ENCODE results near the gene TP53AIP1.

- no peak for TF ChIP-seq E2F6 (IDR thresholded peaks at IDR 0.05)
- no peak for TF ChIP-seq NRF1 (IDR thresholded peaks at IDR 0.05; ENCODE audit: low read depth, low read length)
- TF ChIP-seq POLR2A (IDR thresholded peaks at IDR 0.05; ENCODE audit: control extremely low read depth in 1 of 2, low read depth in 2 of 2, low read length in 2 of 2) = no peak
- TF ChIP-seq ATF2 (IDR thresholded peaks at IDR 0.05; ENCODE audit: low read length) = no peak
- TF ChIP-seq CTCF (IDR thresholded peaks at IDR 0.05; ENCODE audit: control extremely low read depth in 1 of 3, insufficient read depth in 1 of 3, low read depth in 1 of 3, low read length in 3 of 3) = no peak
- no peak for TF ChIP-seq FOSL1 (IDR thresholded peaks at IDR 0.05; ENCODE audit: insufficient read depth, low read depth, low read length)
- no peak for TF ChIP-seq SP4 (IDR thresholded peaks at IDR 0.05; ENCODE audit: low read length)
- TF ChIP-seq GABPA (IDR thresholded peaks at IDR 0.05; ENCODE audit: borderline replicate concordance, insufficient read depth, low read length) = no peak
- no peak for TF ChIP-seq JUN (IDR thresholded peaks at IDR 0.05; ENCODE audit: low read depth, low read length)
- TF ChIP-seq CEBPB (IDR thresholded peaks at IDR 0.05; ENCODE audit: low read depth, low read length) = no peak
- TF ChIP-seq PHF8 (conservative IDR thresholded peaks at IDR 0.05; ENCODE audit: low read depth, low read length) = no peak
- TF ChIP-seq CHD2 (IDR thresholded peaks at IDR 0.05; ENCODE audit: low read length) = no peak
- no peak for TF ChIP-seq RFX5 (IDR thresholded peaks at IDR 0.05; ENCODE audit: borderline replicate concordance, low read depth, low read length)
These were observed 16.1 kb downstream of the TP53AIP1 start for GRCh38 chr11:128926437-128927107.

Data from H1 (cell line).